ENCODE measurements around the gene H3-3A.

DNA sequence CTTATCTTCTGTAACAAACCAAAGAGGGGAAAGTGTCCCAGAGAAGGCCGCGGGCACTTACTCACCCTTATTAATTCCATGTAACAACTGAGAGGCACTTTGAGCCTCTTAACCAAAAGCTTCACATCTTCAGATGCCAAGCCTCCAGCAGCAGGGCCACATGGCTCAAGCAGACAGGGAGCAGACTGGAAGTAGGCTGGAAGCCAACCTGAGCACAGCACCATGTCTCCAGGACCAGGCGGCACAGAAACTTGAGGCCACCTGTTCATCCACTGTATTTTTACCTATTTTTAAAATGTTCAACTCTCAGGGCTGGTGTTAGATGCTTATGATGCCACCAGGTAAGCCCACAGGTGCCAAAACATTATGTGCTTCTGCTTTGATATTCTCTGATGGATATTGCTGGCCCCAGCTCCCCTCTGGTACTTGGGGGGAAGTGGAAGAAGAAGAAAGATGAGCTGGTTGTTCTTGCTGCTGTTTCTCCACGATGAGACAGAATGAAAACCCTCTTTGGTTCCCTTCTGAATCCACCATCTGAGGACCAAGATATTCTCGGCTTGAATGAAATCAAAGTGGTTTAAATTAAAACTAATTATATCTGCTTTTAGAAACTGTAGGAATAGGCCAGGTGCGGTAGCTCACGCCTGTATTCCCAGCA lies 32.8 kb upstream of the H3-3A start:
- no peak for TF ChIP-seq POLR2AphosphoS5 (IDR thresholded peaks at IDR 0.05)
- no peak for TF ChIP-seq POLR2A (IDR thresholded peaks at IDR 0.05; ENCODE audit: low read depth)
- no peak for TF ChIP-seq CTCF (IDR thresholded peaks at IDR 0.05)

Measured in esophagus muscularis mucosa (tissue), 3 donors.